ENCODE data around the gene ASB16. TPM values are rescaled to one million over a fixed set of nuclear protein-coding genes. Genes with fewer than 3 reads are reported as not detected.
"Not testable (repeated sequence)": the region's sequence is repeated elsewhere in the genome, so short reads cannot be mapped to it uniquely, and the experiment has no call there.

Gene ASB16
- total RNA-seq, 2 donors from 2014 or later = 4.9 to 8.7 TPM

- peak in 1 of 2 donors; percentile 60 for ATAC-seq
Observed at GRCh38 chr17:44144966-44145739, 25.4 kb upstream of the ASB16 start.

DNA sequence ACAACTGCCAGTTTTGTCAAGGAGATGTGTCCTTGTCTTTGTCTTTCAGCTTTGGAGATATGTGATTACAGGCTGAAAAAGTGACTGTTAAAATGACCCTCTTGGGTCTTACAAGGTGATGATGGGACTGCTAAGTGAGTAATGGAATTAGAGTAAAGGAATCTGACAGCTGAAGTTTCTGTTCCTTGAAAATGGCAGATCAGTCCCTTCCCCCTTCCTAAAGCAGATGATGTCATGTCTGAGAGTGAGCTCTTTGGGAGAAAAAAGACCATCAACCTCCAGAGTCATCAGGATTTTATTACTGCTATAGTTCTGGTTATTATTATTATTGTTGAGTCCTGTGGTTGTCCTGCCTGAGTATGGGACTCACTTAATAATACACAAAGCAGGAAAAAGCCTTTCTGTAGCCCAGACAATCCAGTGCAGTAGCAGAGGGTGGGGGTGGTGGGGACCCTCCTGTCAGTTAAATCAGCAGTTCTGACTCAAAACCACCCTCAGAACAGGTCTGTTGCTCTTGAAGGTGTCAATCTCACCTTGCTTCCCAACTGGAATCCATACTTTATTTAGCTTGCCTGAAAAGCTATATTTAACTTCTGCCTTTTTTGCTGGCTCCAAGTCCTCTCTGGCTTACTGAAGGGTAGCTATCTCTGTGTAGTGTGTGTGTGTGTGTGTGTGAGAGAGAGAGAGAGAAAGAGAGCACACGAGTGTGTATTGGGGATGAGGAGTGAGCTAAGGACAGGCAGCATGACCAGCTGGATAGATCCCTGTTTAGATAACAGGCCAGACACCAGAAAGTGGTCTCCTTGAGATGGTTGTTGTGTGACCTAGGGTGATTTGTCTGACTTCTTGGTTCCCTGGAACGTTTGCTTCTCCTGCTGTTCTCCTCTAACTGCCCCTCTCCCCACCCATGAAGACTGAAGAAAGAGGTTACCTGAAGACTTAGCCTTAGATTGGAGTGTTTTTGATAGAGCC is 23.8 kb upstream of the ASB16 start:
- no peak for DNase-seq
- peak; percentile 39 to 70 for ATAC-seq
- intact Hi-C loops (cut with DNase I) = loop anchor here in 1 of 2 donors (2.0 kb wide), 1 partner anchor 22 kb away; no protein-coding TSS in a partner anchor

More at GRCh38 chr17:44144966-44145739, 25.4 kb upstream of the ASB16 start:
- intact Hi-C loops (cut with DNase I) = no loop called here
- DNase-seq = peak; percentile 57

GRCh38 chr17:44147812-44148211 is 22.7 kb upstream of the ASB16 start:
- intact Hi-C loops (cut with DNase I) = loop anchor here in 1 of 2 donors (2.0 kb wide), 1 partner anchor 21 kb away; no protein-coding TSS in a partner anchor
- peak; percentile 18 to 59 for ATAC-seq
- no peak for DNase-seq

- intact Hi-C loops (cut with DNase I); ATAC-seq; DNase-seq: not testable (repeated sequence)
Observed at GRCh38 chr17:44149066-44149465, 21.4 kb upstream of the ASB16 start.

DNA sequence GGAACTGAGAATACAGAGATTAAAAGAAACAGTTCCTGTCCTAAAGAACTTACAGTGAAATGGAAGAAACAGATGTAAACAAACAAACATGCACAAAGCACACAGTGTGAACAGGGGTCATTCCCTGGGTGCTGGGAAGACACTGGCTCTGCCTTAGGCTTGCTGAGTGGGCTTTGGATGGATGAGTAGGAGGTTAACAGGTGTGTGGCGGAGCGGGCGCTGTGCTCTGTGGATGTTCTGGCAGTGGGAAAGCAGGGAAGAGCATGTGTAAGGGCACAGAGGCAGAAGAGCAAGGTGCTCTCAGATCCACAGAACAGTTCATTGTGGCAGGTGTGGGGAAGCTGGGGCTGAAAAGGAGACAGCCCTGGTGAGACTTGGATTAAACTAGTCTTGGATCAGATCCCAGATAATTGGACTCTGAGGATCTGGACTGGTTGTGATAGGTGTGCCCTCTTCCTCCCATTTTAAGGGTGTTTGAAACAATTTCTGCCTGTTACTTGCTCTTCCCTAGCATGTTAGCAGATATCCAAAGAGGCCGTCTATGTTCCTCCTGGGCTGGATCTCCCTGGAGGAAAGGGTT is 20.7 kb upstream of the ASB16 start:
- ATAC-seq = no peak
- DNase-seq = no peak

DNA sequence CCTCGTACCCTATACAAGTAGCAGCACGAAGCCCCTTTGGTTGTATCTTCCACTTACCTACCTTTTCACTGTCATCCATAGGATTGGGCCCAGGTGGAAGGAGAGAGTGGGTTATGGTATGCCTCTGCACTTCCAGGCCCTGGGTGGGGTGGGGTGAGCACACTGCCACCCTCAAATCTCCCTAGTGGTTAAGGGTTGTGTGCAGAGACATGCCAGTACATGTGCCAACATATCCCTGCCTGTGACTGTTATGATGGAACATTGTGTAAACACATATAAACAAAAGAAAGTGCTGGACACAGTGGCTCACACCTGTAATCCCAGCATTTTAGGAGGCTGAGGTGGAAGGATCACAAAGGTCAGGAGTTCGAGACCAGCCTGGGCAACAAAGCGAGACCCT is 17.6 kb upstream of the ASB16 start:
- intact Hi-C loops (cut with DNase I) = no loop called here
- ATAC-seq = no peak

More for the DNA sequence above, 20.7 kb upstream of the ASB16 start:
- intact Hi-C loops (cut with DNase I) = no loop called here

GRCh38 chr17:44155488-44155887 is 15.0 kb upstream of the ASB16 start:
- DNase-seq = no peak
- intact Hi-C loops (cut with DNase I) = no loop called here
- ATAC-seq = no peak

More for the DNA sequence above, 17.6 kb upstream of the ASB16 start:
- no peak for DNase-seq

- DNase-seq (no peak), ATAC-seq (no peak)
- intact Hi-C loops (cut with DNase I) = no loop called here
Observed at GRCh38 chr17:44159519-44160210, 10.8 kb upstream of the ASB16 start.

- ATAC-seq = no peak
Observed at GRCh38 chr17:44164476-44164875, 6.0 kb upstream of the ASB16 start.

DNA sequence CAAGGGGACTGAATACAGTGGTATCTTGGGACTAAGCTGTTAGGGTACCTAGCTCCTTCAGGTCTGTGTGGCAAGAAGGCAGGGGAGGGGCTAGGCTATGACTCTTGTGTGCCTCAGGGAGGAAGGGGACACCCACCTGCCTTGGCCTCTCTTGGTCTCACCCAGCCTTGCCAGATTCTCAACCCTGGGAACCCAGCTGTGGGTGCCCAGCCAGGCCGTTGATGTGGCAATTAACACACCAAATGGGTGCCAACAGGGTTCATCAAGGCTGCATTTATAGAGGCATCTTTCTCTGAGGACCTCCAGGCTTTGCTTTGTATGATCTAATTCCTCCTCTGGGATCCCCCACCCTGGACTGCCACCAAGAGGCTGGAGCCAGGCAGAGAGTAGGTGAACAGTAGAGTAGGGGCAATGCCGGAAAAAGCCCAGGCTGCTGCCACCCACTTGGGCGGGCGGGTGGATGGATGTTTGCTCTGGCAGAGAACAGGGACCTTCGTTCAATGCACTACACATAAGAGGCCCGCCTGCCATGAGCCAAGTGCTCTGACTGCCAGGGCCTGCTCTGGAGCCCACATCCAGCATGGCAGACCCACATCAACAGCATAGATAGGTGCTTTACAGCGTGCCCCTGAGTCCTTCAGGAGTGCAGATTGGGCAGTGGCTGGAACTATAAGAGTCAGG is 3.2 kb upstream of the ASB16 start:
- intact Hi-C loops (cut with DNase I) = no loop called here
- ATAC-seq (no peak), DNase-seq (no peak)

More at GRCh38 chr17:44164476-44164875, 6.0 kb upstream of the ASB16 start:
- intact Hi-C loops (cut with DNase I) = no loop called here
- DNase-seq = no peak

- ATAC-seq (peak in 1 of 2 donors; percentile 5), DNase-seq (no peak)
- intact Hi-C loops (cut with DNase I) = no loop called here
Observed at GRCh38 chr17:44170135-44170498, 387 bp upstream of the ASB16 start.

DNA sequence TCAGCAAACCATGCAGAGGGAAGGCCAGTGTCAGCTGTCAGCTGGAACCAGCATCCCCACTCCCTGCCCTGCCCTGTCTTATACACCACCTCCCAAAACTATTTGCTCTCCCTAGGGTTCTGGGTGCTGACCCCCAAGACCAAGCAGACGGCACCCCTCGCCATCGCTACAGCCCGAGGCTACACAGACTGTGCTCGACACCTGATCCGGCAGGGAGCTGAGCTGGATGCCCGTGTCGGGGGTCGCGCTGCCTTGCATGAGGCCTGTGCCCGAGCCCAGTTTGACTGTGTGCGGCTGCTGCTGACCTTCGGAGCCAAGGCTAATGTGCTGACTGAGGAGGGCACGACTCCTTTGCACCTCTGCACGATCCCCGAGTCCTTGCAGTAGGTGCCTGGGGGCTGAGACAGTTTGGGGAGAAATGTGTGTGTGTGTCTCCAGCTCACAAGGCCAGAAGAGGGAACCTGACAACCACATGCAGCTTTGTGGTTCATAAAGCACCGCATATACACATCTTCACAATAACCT is 1.5 kb downstream of the ASB16 start:
- intact Hi-C loops (cut with DNase I) = no loop called here
- DNase-seq (no peak), ATAC-seq (no peak)

DNA sequence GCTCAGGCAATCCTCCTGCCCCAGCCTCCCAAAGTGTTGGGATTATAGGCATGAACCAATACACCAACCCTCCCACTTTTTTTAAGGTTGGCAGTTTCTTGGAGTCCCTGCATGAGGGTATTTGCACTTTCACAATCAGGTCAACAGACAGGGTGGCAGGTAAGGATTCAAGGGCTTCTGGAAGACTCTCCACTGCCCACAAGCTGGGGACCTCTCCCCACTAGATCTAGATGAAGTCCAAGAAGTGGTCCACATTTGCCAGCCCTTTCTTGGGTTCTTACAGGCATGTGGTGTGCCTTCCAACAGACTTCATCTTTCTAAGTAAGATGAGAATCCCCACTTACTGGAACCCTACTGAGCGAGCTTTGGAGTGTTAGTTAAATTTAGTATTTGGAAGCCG is 3.9 kb downstream of the ASB16 start:
- DNase-seq (no peak), ATAC-seq (no peak)
- intact Hi-C loops (cut with DNase I) = no loop called here

- DNase-seq (no peak), ATAC-seq (no peak)
- intact Hi-C loops (cut with DNase I) = no loop called here
Observed at GRCh38 chr17:44176257-44176656, 5.8 kb downstream of the ASB16 start.

DNA sequence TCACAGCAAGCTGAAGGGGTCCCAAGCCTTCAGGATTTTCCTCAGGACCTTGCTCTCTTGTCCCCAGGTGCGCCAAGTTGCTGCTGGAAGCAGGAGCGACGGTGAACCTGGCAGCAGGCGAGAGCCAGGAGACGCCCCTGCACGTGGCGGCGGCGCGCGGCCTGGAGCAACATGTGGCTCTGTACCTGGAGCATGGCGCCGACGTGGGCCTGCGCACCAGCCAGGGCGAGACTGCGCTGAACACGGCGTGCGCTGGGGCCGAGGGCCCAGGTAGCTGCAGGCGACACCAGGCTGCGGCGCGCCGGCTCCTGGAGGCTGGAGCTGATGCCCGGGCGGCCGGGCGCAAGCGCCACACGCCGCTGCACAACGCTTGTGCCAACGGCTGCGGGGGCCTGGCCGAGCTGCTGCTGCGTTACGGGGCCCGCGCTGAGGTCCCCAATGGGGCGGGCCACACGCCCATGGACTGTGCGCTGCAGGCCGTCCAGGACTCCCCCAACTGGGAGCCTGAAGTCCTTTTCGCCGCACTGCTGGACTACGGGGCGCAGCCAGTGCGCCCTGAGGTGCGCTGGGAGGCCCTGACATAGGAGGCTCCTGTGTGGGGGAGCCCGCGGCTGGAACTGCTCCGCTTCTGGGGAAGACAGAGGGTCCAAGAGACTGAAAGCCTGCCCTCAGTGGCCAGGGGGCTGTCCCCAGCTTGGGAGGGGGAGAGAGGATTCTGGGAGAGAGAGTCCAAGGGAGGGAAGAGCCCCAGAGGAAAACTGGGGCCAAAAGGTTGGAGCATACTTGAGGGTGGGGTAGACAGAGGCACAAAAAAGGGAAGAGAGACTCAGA is 6.4 kb downstream of the ASB16 start:
- ATAC-seq = peak in 1 of 2 donors; percentile 20
- no peak for DNase-seq
- intact Hi-C loops (cut with DNase I) = no loop called here

DNA sequence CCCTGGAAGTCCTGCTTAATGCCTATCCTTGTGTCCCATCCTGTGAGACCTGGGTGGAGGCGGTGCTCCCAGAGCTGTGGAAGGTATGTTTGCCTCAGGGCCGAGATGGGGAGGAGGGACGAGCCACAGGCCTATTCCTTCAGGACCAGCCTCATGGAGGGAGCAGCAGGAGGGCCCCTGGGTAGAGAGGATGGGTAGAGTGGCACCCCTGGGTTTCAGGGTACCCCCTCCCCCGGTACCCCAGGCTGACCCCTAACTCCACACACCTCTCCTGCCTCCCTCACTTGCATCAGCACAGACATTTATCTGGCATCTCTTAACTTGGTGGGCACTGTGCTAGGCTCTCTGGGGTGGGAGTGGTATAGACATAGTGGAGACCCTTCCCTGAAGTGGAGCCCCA is 7.1 kb downstream of the ASB16 start:
- DNase-seq (no peak), ATAC-seq (peak in 1 of 2 donors; percentile 13)
- intact Hi-C loops (cut with DNase I) = no loop called here

DNA sequence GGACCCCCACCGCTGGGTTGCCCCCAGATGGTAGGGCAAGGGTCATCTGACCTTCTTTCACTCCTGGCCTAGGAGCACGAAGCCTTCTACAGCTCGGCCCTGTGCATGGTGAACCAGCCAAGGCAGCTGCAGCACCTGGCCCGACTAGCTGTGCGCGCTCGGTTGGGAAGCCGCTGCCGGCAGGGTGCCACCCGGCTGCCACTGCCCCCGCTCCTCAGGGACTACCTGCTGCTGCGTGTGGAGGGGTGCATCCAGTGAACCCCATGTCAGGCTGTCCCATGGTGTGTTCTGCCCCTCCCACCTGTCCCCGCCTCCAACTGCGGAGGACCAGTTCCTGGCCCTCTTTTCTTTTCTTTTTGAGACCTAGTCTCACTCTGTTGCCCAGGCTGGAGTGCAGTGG is 7.6 kb downstream of the ASB16 start:
- DNase-seq (no peak), ATAC-seq (peak in 1 of 2 donors; percentile 7)
- intact Hi-C loops (cut with DNase I) = no loop called here

Measured in left cardiac atrium (tissue), 4 donors.